NCI-H2227 (cell line): Measurements from ENCODE around the gene GAREM2.

Source experiments
- DNase-seq: peaks from one replicate; lab custom pipeline; 2025; ENCODE audit not compliant: unreplicated experiment; lab: John Stamatoyannopoulos, UW

GAREM2 gene

DNA sequence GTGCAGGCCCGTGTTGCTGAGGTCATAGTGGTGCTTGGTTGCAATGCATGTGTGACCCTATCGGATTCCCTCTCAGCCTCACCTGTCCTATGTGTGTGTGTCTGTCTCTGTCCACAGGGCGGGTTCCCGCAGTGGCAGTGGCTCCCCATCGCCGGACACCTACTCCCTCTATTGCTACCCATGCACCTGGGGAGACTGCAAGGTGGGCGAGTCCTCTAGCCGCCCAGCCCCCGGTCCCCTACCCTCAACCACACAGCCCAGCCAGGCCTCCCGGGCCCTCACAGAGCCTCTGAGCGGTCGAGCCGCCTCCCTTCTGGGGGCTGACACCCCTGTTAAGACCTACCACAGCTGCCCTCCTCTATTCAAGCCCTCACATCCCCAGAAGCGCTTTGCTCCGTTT, 14.2 kb downstream of the GAREM2 start:
- no peak for DNase-seq

GRCh38 chr2:26187537-26188104, 14.7 kb downstream of the GAREM2 start:
- no peak for DNase-seq

GRCh38 chr2:26189123-26189522, 16.2 kb downstream of the GAREM2 start:
- no peak for DNase-seq

- DNase-seq, result no peak
These were observed 16.9 kb downstream of the GAREM2 start for GRCh38 chr2:26189751-26190150.

GRCh38 chr2:26190369-26190768, 17.5 kb downstream of the GAREM2 start:
- DNase-seq, result no peak

DNA sequence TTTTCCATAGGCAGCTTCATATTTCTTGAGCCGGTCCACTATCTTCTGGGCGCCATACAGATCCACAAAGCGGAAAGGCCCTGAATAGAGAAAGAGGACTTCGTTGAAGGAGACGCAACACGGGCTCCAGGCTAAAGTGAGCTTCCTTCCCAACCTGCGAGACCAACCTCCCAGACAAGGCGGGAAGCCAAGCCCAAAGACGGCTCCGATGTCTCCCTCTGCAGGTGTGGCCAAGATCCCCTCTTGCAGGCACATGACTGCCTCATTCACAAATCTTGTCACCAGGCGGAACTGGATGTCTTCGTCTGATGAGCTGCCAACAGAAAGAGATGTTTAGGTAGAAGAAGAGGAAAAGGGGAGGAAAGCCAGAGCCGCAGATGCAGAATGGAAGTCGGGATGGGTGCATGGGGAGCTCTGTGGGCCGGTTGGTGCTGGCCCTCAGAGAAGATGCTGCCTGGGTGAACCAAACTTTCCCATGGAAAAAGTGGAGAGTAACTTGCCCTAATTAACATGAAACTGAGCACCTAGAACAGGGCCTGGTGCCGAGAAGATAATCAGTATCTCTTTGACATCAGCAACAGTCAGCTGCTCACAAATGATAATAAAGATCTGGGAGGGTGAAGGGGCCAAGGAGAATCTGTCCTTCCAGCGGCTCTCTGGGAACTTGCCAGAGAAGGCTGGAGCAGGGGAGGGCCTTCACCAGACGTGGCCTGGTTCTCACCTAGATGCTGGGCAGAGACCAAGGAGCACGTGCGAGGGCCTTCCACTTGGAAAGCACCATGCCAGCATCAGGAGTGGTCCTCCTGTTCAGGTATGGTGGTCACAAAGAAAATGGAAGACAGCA, 18.6 kb downstream of the GAREM2 start:
- DNase-seq, result no peak

DNA sequence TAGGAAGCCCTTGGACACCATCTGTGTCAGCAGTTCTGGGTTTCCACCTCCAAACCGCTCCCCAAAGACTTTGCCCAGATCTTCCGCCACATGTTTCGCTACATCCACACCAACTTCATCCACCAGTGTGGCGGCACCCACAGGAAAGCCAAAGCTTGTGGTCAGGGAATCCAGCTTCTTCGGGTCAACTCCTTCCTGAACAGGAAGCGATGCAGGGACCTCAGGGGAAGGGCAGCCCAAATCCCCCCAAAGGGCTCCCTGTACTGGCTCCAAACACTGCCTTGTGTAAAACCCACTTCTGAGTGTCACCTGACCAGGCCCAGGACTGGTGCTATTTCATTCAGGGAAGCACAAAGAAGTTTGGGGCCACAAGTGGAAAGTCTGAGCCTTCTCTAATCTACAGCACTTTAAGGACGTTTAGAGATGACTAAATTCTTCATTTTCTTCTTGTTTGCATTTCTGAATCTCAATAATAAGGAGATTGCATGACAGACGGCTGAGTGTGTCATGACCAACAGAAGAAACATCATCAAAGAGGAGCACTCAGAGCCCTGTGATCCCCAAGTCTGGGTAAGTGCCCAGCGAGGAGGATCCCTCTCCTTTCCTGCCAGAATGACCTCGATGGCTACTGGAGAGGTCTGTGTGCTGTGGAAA, 20.8 kb downstream of the GAREM2 start:
- no peak for DNase-seq

DNA sequence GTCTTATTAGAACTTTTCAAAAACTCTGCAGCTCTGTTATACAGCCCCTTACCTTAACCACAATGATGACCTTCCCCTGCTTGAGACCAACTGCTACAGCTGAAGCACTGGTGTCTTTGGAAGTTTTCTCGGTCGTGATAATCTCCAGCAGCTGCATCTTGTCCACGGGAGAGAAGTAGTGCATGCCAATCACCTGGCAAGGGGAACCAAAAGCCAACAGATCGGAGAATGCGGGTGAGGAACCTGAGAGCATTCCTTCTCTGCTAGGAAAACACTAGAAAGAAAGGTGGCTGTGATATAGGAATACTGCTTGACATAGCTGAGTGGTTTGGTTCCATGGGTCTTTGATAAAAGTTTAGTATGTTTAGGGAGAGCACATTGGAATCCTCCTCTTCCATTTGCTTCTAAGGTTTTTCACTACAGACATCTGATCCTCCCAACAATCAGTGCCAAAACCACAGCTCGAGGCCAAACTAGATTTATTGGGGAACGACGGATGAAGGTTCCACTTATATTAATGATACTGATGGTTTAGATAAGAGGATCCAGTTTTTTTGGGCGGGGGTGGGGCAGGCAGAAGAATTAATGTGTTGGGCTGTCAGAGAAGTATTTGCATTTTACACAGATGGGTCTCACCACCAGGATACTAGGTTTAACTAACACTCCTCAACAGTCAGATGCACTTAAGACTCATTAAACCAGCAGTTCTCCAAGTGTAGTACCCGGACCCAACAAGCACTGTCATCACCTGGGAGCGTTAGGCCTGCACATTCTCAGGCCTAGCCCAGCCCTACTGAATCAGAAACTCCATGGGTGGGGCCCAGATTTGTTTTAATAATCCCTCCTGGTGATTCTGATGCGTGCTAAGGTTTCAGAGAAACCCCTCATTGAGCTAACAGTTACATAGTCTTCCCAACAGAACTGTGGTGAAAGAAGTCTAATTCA, 22.4 kb downstream of the GAREM2 start:
- DNase-seq, result no peak

DNA sequence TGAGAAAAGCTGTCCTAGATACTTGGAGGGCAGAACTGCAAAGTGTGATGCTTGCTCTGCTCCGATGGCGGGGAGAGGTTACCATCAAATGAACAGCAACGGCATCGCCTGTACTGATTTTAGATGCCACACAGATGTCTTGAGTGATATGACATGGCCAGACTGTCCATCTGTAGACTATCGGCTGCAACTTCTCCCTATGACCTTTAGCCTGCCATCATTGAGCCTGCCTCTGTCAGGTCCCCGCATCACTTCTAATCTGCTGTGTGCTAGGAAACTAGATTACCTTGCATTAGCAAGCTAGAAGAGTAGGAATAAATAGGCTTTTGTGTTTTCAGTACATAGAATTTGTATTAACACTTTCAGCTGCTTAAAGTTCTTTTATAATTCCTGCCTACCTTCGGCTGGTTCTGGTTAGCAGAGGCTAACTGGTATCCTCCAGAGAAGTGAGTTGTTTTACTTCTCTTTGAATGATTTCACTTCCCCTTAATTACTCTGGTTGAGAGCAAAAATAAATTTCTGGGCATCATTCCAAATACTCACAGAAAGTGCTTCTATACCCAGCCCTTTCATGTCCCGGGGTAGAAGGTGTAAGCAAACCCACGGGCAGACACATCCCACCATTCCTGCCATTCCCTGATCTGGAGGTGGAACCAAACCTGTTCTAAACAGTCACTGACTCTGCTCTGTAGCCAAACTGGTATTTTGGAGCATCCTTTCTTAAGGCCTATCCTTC, 24.0 kb downstream of the GAREM2 start:
- DNase-seq, result no peak

DNA sequence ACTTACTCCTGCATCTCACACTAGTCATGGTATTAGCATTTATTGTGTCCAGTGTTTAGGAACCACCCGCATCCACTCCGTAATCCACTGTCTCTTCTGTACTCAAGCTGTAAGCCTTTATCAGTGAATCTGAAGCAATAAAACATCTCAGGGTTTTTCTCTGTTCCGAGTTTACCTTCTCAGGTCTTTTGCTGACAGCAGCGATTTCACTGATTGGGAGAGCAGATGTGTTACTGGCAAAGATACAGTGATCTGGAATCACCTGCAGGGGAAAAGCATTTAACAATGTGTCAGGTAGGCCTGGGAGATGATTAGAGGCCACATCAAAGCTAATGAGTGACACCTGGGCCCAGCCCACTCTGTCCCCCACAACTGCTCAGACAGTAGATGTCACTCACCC, 24.6 kb downstream of the GAREM2 start:
- DNase-seq, result no peak

- DNase-seq, result no peak
These were observed 30.1 kb downstream of the GAREM2 start for GRCh38 chr2:26202981-26203490.

- no peak for DNase-seq
These were observed 31.0 kb downstream of the GAREM2 start for GRCh38 chr2:26203906-26204305.

DNA sequence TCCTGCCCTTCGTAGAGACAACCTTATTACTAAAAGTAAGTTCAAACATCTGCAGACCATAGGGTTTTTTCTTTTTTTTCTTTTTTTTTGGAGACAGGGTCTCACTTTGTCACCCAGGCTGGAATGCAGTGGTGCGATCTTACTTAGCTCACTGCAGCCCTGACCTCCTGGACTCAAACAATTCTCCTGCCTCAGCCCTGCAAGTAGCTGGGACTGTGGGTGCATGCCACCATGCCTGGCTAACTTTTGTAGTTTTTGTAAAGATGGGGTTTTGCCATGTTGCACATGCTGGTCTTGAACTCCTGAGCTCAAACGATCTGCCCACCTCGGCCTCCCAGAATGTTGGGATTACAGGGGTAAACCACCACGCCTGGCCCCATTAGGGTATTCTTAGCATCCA, 39.1 kb downstream of the GAREM2 start:
- no peak for DNase-seq

GRCh38 chr2:26214759-26215158, 41.9 kb downstream of the GAREM2 start:
- DNase-seq, result no peak

DNA sequence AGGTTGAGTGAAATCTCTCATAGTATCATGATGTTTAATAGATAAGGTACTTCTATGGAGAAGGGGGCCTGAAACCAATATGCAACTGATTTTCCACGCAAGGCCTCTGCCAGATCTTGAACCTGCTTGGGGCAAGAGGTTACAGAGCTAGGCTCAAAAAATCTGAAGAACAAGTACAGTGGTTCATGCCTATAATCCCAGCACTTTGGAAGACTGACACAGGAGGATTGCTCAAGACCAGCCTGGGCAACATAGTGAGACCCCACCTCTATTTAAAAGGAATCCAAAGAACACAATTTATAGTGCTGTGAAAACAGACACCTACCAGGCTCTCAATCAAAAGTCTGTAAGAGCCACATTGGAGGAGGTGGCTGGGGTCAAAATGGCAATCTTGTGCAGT, 42.9 kb downstream of the GAREM2 start:
- DNase-seq, result no peak

DNA sequence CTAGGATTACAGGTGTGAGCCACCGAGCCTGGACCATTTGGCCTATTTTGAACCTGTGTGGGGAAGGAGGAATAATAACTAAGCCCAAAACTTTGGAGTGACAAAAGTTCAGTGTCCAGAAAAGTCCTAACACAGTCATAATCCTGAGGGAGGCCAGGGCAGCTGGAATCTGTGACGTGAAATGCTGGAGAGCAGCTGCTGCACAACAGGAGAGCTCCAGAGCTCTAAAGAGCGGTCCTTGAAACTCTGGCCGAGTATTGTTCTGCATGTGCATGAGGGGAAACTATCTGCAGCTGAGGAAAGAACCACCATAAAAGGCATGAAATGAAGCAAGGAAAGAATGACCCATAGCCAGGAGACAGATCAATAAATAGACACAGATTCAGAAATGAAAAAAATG, 43.7 kb downstream of the GAREM2 start:
- DNase-seq, result no peak

- no peak for DNase-seq
These were observed 44.8 kb downstream of the GAREM2 start for GRCh38 chr2:26217720-26218119.

- DNase-seq, result no peak
These were observed 50.1 kb downstream of the GAREM2 start for GRCh38 chr2:26223018-26223417.

DNA sequence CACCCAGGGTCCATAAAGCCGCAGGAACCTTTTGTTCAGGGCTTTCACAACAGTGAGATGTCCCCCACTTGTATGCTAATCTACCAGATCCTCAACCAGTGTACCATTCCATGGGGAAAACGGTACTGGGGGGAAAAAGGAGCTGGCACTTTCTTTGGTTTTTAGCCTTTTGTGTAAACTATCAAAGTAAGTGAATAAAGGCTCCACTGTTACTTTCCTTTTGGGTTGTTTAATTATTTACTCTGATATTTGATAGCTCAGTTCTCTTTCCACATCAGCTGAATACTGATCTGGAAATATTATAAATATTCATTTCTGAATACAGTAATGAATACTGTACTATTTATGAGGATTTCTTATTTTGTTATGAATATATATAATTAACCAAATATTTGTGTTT, 51.2 kb downstream of the GAREM2 start:
- DNase-seq, result no peak

DNA sequence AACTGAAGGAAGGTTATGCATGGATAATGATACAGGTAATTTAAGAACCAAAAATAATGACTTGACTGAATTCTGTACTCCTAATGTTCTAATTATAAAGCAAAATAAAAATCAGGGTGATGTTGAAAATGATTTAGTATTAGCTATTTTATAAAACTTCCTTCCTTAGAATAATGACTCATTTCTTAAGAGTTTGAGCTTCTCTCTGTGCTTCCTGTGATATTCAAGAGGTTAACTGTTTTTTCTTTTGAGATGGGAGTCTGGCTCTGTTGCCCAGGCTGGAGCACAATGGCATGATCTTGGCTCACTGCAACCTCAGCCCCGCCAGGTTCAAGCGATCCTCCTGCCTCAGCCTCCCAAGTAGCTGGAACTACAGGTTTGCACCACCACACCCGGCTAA, 56.7 kb downstream of the GAREM2 start:
- no peak for DNase-seq
